GM12865 (cell line): Measurements from ENCODE around the gene CCDC192.

ENCODE experiments used
- DNase-seq: peaks from one replicate; pipeline ENCODE4 v3.0.0; 2010; ENCODE audit warnings: low read depth
- H3K4me3 ChIP-seq: 2 replicates; pipeline ENCODE4 v1.5.1; 2011; ENCODE audit warnings: mild to moderate bottlenecking, low read depth, low read length, control low read depth
- CTCF ChIP-seq: IDR thresholded peaks from 2 replicates; pipeline ENCODE4 v1.5.1; 2011; ENCODE audit warnings: low read length, control low read depth, low read depth, inconsistent platforms; ENCODE audit not compliant: insufficient read depth; ENCODE audit errors: missing control alignments

The CCDC192 gene

GRCh38 chr5:127799293-127799905 lies 96.2 kb downstream of the CCDC192 start:
- H3K4me3 ChIP-seq = no peak overlapping the region
- TF ChIP-seq CTCF = no peak
- DNase-seq = no peak

DNA sequence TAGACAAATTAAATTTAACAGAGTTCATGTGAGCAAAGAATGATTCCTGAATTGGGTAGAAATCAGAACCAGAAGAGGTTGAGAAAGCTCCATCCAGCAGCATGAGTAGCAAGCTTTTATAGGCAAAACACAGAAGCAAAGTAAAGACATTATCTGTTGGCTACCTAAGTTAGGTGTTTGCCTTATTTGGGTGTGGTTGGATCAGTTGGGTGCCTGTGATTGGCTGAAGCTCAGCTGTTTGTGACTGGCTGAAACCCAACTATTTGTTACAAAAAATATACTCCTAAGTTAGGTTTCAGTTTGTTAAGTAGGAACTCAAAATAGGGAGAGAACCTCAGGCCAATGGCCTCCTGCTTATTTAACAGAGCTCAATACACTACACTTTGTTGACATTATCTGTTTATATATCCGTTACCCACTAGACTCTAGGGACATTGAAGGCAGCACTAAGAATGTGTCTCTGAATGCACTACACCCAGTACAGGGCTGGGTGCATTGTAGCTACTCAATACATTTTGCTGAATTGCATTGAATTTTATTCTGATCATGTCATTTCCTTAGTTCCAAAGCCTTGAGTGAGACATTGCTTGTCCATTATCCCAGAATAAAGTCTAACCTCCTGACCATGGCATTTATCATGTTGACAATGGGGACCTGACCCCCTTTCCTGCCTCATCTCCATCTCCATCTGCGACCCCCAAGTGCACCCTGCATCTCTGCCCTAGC lies 98.7 kb downstream of the CCDC192 start:
- DNase-seq = no peak
- TF ChIP-seq CTCF = no peak
- no peak overlapping the region for H3K4me3 ChIP-seq

DNA sequence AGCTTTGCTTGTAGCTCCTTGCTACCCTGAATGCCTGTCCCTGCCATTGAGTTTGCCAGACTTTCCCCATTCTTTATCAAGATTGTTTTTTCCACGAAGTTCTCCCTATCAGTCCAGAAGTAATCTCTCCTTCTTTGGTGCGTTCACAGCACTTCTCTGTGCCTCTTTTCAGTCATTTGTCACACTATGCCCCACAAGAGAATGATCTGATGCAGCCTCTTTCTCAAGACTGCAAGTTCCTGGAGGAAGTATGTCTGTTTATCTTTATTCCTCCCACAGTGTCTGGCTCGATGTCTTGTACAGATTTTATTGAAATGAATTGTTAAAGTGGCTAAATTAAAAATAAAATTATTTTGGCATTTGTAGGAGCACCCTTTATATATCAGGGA lies 99.3 kb downstream of the CCDC192 start:
- H3K4me3 ChIP-seq = no peak overlapping the region
- TF ChIP-seq CTCF = no peak
- no peak for DNase-seq

DNA sequence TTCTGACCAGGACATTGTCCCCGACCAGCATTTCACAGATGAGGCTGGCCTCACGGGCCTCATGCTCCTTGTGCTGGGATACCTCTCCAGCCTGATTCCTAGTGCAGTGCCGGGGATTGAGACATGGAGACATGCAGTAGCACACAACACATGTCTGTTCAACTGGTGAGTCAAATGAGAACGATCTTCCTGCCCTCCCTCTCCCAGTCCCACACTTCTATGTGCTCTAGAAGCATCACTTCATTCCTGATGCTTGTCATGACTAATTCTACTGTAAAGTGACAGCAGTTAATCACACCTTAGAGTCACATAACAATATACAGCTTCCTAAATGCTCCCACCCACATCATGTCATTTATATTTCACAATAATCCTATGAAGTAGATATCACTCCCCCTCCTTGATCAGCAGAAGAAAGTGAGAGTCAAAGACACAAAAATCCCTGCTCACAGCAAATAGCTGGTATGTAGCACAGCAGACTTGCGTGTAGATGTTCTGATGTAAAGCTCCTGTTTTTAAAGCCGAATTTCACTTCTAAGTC lies 101.8 kb downstream of the CCDC192 start:
- DNase-seq = no peak
- no peak overlapping the region for H3K4me3 ChIP-seq
- no peak for TF ChIP-seq CTCF

DNA sequence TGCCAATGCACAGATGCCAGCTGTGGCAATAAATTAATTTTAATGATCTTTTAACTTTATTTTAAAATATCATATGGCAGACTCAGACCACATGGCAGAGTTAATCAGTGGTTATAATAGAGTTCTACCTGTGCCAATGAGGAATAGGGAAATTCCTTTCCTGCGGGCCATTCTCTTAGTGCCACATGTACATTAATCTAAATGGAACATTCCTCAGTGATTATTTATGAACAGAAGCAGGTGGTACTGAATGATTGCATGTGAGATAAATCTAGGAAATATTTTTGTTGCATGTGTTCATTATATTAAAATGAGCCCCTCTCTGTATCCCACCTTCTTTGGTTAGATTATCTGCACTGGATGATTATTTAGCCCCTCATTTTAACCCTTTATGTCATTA lies 102.3 kb downstream of the CCDC192 start:
- no peak overlapping the region for H3K4me3 ChIP-seq
- DNase-seq = no peak
- TF ChIP-seq CTCF = no peak

GRCh38 chr5:127806776-127807175 lies 103.6 kb downstream of the CCDC192 start:
- H3K4me3 ChIP-seq = no peak overlapping the region
- no peak for DNase-seq
- TF ChIP-seq CTCF = no peak
